ENCODE measurements around the gene CORO7.

CORO7 gene

DNA sequence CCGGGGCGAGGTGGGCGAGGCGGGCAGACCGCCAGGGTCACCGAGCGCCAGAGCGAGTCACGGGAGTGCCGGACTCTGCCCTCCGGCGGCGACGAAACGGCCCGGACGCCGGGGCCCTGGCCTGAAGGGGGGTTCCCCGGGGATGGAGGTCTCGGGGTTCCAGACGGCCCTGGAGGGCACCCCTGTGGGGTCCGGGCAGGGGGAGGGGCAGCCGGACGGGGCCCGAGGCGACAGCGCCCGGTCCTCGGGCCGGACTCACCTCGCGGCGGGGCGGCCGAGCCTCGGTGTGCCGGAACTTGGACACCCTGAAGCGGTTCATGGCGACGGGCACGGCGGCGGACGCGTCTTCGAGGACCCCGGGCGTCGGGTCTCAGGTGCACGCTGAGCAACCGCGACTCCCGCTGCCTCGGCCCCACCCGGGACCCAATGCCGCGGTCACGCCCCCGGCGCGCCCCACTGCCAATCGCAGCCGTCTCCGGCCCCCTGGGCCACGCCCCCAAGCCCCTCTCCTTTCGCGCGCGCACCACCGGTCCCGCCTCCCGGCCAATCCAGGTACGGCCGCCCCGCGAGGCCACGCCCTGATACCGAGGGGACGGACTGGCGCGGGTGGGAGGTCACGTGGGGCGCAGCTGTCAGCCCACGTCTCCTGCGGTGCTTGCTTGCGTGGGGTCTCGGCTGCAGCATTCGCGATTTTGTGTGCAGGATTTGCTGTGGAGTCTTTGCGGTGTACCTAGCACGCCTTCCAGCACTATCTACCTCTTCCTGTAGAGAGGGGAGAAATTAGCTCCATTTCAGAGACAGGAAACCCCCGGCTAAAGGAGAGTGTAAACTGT is at the start of gene CORO7:
TSS of gene CORO7 (minus strand) at position 397 of the 833 bp plus-strand sequence. CDS start at position 319, 78 bp downstream.
- DNase-seq, result peak; percentile 89

DNA sequence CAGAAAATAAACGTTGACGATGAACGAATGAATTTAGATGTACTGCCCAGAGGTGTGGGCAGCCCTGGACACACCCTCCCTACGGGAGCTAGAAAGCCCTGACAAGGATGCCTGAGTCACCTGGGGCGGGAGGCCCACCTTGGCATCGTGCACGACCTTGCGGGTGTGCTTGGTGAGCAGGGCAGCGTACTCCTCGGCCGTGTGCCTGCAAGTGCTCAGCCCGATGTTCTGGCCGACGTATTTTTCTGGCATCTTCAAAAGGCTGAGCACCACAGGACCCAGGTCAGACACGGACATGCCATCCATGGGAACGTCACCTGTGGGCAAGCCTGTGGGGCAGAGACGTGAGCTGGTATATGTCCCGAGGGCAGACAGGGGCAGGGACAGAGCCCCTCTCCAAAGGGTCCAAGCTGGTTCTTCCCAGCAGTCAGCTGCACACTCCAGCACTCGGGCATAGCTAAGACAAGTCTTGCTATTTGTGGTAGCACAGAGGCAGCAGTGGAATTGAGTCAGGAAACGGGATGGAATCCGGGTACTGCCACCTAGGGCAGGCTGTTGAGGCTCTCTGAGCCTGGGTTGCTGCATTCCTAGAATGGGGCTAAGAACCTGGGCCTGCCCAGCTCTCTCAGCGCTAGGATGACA is 47.2 kb upstream of the CORO7 start:
- peak; percentile 81 for DNase-seq

DNA sequence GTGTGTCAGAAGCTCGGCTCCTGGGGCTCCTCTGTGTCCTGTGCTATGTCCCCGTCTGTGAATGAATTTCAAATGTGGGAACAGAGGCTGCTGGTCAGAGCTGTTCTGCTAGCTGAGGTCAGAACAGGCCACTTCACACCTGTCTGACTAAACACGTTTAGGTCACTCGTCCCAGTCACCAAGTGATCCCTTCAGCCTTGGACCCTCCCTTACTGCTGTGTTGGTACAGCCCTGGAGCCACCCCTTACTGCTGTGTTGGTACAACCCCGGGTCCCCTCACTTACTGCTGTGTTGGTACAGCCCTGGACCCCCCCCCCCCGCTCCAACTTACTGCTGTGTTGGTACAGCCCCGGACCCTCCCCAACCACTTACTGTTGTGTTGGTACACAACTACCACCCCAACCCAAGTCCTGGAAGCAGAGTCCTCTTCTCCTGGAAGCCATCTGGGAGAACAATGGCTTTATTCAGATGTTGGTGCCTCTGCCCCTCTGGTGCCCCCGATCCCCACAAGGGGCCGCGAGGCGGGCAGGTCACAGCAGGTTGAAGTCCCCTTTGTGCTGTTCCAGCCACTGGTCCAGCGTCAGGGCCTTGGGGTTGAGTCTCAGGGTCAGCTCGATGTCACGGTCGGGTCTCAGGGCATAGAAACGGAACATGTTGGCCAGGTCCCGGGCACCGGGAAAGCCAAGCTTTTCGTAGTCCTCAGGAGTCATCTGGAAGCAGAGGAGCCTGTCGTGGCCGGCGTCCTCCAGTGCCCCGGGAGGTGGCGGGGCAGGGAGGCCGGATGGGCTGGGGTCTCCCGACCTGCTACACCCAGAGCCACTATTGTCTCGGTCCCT is 45.1 kb upstream of the CORO7 start:
- no peak for DNase-seq

DNA sequence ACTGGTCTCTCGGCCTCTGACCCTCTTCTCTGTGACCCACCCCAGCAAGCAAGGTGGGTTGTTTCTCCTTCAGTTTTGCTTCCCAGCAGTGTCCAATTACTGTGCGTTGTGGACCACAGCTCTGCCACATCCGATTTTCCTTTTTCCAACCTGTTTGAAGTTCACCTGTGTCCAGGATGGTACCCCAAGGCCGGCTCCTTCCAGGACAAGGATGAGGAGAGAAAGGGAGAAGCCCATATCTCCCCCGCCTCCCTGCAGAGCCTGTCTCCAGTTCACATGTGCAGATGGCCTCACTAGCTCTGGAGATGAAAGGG is 44.5 kb upstream of the CORO7 start:
- DNase-seq, result no peak

DNA sequence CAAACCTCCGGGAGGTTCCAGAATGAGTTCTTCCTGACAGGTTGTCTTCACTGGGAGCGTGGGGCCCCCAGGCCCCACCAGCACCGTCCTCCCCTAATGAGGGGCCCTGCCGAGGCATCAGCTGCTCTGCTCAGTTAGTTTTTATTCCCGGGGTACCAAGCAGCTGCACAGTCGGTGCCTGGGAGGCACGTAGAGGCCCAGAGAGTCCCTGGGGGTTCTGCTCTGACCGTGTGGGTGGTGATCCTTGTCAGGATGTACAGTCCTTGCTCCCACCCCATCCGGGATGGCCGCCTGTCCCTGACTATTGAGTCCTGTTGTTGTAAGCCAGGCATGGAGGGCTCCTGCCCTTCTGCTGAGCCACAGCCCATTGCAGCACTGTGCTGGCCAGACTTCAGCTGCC is 39.6 kb upstream of the CORO7 start:
- DNase-seq, result no peak

DNA sequence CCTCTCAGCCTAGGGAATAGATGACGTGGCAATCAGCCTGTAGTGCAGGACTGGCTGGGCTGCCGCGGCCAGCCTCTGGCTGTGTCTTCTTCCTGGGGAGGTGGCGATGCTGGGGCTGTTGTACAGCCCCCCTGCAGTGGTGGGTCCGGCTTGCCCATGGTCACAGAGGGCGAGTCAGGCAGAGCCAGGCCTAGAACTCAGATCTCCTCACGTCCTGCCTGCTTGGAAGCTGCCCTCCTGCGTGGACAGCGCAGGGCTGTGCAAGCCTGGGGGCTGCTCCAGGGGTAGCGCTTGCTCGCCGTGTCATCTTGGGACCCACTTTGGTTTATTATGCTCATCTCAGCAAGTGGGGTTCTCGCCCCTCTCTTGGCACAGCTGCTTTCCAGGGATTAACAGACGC is 38.7 kb upstream of the CORO7 start:
- no peak for DNase-seq

DNA sequence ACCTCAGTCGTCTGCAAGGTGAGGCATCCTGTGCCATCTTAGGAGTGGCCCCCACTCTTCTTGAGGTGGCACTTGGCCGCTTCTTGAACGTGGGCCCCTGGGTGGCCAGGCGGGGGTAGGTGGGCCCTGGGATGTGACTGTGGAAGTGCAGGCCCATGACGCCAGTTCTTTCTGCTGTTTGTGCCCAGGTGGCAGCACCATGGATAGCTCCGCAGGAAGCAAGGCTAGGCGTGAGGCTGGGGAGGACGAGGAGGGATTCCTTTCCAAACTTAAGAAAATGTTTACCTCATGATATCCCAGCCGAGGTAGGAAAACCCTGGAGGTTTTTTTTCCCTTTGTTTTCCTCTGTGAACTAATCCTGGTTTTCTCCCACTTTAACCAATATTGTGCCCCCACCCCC is 38.2 kb upstream of the CORO7 start:
- no peak for DNase-seq

DNA sequence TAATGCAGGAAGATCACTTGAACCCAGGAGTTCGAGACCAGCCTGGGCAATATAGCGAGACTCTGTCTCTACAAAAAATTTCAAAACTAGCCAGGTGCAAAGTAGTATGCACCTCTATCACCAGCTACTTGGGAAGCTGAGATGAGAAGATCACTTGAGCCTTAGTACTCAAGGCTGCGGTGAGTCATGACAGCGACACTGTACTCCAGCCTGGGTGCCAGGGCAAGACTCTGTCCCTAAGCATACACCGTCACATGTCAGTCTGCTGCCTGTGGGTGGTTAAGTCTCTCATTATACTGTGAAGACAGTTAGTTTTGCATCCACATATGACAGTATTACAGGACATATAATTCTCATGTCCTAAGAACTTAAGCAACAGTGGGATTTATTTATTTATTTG is 36.3 kb upstream of the CORO7 start:
- no peak for DNase-seq

DNA sequence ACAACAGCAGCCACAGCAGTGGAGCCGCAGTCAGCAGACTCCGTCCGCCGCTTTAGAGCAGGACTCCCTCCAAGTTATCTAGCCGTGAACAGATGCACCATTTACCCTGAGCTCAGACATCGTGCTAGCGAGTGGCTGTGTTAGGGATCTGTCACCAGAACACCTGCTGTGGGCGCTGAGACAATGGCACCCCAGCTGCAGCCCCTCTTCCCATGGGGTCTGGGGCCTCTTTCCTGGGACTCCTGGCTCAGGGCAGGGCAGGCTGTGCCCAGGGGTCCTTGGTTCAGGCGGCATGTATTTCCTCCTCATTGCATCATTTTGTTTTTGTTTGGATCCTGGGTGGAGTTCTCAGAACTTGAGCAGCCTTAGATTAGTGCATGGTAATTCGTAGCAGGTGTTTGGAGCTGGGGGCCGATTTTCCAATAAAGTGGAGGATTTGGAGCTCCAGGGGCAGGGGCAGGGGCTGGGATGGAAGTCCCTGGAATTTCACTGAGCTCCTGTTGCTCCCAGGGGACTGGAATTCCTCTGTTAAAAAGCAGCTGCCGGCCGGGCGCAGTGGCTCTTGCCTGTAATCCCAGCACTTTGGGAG is 34.6 kb upstream of the CORO7 start:
- DNase-seq, result no peak

DNA sequence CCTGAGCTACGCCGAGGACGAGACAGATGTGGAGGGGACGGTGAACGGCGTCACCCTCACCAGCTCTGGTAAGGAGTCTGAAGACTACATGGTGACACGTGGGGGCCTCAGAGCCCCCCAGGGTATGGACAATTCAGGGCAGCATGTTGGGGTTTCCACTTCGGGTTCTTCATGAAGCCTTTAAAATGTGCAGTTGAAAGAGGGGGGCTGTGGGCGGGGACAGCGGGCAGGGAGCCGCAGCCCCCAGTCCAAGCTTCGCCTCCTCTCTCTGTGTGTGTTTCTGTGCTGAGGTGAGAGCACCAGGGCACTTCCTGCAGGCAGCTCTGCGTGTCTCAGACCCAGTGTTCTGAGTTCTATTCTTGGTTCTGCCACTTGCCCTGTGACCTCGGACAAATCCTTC is 34.0 kb upstream of the CORO7 start:
- no peak for DNase-seq

DNA sequence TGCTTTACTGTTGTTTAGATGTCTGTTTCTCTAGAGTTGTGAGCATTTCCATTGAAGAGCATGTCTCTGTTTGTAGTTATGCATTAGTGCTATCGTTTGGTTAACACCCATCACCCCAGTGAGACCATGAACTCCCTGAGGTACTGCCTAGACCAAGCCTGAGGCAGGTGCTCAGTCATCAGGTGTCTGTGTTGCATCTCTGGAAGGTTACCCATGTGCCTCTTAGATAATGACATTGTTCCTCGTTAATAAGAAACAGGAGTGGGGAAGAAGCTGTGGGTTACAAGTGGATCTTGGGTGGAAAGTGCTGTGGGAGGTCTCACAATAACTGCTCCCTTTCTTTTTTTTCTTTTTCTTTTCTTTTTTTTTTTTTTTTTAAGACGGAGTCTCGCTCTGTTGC is 27.6 kb upstream of the CORO7 start:
- no peak for DNase-seq

DNA sequence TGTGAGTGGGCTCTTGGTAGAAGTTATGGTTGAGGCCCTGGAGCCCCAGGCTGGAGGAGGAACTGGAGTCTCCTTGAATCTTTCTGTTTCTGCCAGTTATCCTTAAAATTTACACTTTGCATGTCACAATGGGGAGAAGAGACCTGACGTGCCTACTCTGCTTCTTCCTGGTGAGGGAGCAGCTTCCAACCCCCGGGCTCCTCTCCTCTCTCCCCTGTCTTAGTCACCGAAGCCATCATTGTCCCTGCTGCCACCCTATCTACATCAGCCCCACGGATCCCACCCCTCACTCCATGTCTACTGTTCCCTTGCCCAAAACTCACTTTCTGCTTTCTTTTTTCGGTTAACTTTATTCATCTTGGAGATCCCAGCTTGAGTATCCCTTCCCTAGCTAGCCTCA is 26.9 kb upstream of the CORO7 start:
- DNase-seq, result no peak

DNA sequence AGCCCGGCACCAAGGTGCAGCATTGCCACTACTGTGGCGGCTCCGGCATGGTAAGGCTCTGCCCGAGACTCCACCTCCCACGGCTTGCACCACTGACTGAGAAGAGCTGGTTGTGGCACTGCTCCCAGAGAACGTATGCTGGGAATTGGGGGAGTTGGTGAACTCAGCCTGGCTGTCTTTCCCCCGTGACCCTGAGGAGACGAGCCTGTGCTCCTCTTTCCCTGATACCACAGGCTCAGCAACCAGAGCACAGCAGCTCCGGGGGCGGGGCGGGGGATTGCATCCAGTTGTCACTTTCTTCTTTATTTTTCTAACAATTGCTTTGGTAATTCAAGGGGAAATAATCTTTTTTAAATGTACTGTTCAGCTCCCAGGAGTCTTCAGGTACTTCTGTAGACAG is 26.0 kb upstream of the CORO7 start:
- DNase-seq, result no peak

DNA sequence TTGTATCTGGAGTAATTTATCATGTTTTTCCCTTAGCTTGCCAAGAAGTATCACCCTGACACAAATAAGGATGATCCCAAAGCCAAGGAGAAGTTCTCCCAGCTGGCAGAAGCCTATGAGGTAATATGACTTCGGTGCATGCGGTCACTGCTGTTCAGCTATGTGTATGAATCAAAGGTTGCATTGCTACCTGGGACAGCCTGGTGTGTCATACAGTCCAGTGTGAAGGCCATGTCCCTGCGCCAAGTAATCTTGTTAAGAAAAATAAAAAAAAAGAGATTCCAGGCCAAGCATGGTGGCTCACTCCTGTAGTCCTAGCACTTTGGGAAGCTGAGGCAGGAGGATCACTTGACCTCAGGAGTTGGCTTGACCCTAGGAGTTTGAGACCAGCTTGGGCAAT is 21.0 kb upstream of the CORO7 start:
- no peak for DNase-seq

DNA sequence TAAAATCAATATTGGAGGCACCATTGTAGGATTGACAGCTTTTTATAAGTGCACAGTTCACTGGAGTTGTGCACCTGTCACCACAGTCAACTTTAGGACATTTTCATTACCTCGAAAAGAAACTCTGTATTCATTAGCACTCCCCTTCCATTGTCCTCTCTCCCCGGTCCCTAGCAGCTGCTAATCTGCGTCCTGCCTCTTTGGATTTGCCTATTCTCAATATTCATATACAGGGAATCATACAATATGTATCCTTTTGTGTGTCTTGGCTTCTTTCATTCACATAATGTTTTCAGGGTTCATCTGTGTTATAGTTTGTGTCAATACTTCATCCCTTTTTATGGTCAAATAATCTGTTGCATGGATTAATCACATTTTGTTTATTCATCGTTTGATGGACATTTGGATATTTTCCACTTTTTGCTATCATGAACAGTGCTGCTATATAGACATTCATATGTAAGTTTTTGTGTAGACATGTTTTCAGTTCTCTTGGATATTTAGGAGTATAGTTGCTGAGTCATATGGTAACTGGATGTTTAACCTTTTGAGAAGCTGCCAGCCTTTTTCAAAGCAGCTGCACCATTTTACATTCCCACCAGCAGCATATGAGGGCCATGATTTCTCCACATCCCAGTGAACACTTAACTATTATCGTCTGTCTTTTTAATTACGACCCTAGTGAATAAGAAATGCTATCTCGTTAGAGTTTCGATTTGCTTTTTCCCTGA is 19.1 kb upstream of the CORO7 start:
- no peak for DNase-seq

DNA sequence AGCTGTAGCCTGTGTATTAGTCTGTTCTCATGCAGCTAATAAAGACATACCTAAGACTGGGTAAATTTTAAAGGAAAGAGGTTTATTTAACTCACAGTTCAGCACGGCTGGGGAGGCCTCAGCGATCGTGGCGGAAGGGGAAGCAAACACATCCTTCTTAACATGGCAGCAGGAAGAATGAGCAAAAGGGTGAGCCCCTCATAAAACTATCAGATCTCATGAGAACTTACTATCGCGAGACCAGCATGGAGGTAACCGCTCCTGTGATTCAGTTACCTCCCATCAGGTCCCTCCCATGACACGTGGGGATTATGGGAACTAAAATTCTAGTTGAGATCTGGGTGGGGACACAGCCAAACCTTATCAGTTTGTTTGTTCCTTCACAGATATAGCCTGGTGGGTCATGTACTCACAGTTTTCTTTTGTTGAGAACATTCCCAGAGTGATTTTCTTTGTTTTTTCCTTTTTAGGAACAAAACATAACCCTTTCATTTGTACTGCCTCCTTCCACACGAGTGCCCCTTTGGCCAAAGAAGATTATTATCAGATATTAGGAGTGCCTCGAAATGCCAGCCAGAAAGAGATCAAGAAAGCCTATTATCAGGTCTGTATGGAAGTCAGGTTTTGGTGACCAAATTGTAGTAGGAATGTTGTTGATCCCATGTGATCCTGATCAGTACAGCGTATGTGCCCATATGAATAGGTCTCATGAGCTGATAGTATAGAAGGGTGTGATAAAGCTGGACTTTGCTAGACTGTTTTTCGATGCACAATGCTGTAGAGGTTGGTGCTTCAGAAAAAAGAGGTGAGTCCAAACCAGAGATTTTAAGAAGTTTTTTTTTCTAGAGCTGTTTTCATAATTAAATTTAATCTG is 17.8 kb upstream of the CORO7 start:
- DNase-seq, result no peak

DNA sequence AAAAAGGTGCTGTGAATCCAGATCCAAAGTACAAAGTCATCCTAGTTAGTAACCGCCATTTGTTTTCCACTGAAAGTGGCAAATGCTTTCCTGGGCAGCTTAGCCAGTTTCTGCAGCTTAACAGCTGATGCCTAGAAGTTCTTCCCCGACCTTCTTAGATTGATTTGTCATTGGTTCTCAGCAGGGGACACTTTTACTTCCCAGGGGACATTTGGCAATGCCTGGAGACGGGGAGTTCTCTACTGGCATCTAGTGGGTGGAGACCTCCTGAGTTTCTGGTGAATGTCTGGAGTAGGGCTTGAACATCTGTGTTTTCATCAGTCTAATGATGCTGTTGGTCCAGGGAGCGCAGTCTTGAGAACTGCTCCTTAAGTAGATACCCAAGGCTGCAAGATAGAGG is 16.8 kb upstream of the CORO7 start:
- no peak for DNase-seq

DNA sequence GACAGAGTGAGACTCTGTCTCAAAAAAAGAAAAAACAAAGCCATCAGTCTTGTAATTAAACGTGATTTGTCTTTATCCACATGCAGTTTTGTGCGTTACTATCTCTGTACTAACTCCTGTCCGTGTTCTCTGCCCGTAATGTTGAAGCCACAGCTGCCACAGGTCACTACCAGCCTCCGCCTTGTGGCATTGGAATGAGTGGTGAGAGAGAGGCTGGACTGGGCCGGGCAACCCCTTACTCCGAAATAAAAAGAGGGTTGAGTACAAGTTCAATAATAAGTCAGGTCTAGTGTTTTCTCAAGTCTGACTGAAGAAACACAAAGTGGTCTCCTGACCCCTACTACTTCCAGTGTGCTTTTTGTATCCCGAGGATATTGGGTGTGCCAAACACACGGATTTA is 14.6 kb upstream of the CORO7 start:
- no peak for DNase-seq

DNA sequence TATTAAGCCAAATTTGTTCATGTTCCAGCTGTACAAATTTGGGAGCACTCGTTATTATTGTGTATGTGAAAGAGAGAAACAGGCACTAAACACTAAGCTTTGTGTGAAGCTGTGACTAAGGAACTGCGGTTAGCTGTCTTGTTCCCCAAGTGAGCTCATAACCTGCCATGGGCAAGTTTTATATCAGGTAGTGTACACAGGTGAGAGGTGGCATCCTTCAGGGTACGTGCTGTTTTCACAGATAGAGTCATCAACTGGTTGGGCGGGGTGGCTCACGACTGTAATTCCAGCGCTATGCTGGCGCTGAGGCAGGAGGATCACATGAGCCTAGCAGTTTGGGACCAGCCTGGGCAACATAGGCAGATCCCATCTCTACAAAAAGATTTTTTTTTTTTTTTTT is 12.1 kb upstream of the CORO7 start:
- DNase-seq, result no peak

DNA sequence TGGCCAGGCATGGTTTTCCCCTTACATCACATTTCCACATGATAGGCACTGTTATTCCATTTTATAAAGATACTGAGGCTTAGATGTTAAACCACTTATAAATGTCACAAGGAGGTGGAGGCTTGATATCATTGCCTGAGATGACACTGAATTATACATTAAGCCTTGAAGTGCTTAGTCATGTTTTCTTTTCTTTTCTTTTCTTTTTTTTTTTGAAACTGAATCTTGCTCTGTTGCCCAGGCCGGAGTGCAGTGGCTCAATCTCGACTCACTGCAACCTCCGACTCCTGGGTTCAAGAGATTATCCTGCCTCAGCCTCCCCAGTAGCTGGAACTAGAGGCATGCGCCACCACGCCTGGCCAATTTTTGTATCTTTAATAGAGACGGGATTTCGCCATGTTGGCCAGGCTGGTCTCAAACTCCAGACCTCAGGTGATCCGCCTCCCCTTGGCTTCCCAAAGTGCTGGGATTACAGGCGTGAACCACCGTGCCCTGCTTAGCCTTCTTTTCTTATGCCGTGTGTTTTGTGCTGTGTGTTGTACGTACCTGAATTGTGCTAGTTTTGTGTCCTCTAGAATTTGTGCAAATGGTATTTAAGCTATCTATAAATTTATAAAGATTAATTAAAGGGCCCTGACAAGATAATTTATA is 10.5 kb upstream of the CORO7 start:
- no peak for DNase-seq

DNA sequence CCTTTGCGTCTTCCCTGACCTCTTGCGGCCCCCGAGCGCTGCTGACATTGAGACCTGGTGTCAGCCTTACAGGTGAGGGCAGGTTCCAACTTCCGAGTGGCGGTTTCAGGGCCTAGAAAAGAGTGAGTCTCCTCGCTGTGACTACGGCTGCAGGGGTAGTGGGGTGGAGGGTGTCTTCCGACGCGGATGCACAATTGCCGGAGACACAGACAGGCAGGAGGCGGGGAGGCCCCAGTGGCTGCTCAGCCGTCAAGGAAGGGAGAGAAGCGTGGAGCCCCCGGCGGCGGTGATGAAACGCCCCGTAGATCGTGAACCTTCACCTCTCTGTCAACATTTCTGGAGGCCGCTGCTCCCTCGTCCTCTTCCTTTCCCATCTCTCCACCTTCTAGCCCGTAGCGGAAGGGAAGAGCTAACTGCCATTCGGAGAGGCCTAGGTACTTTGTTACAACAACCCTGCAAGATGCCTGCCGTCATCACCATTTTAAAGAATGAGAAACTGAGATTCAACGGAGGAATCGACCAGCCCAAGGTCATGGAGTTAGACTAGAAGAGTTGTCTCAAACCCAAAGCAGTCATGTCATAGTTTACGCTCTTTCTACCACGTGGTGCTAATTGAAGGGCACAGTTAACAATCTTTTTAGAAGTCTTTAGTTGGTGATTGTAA is 9.8 kb upstream of the CORO7 start:
- DNase-seq, result no peak
